ENCODE measurements around the gene PCP2.
A peak's percentile ranks its signal among the peaks of the same experiment; 100 is the strongest.

Gene PCP2

DNA sequence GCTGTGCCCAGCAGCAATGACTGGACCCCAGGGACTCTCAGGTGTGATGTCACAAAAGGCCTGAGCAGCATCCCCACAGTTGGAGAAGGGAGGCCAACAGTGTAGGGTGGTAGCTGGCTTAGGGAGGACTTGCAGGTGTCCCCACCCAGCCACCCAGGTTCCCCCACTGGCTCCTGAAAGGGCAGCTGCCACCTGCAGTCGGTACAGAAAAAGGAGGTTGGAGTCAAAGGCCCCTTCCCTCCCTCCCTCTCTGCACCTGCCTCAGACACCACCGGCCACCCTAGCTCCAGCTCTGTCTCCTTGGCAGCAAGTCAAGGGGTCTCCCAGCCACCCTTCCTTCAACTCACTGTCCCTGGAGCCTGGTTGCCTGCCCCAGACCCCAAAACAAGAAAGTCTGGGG lies at the start of gene PCP2:
Gene PCP2, minus strand, starts transcription at position 22 of the 400 bp plus-strand sequence. CDS start 262 bp downstream, outside the sequence.
- no peak for DNase-seq

GRCh38 chr19:7682175-7682855 lies 48.8 kb upstream of the PCP2 start:
- DNase-seq = no peak

DNA sequence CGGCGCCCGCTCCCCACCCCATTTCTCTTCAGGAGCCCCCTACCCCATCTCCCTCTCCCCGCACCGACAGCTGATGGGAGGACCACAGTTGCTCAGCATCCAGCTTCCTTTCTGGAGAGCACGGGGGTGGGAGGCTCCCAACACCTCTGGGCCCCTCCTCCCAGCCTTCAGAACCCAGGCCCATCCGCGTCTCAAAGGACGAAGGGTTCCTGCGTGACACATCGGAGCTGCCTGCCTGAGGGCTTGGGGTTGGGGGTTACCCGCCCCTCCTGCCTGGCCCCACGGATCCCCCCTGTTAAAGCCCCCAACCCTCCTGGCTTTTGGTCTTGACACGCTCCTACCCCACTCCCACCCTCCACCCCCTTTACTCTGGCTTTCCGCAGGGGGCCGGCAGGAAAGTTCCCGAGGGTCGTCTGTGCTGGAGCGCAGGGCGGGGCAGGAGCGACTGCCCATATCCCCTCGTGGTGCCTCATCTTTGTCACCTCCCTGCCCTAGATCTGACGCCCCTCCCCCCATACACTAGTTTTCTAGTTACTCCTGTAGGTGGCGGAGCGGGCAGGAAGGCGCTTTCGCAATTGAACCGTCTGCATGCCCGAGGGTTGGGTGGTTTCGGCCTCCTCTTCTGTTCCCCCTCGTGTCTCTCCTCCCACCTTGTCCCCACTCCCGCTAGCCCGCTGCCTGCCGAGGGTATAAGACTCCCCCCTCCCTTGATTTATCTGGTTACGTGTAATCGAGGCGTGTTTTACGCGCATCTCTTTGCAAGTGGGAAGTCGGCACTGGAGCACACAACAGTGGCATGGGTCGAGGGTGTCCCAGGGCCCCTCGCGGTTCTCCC lies 48.0 kb upstream of the PCP2 start:
- peak; percentile 73 to 84 for DNase-seq

- peak; percentile 84 to 89 for DNase-seq
Observed at GRCh38 chr19:7680606-7681339, 47.3 kb upstream of the PCP2 start, which contains the start of gene TRAPPC5. Gene TRAPPC5 (plus strand): TSS chr19:7680833. CDS start chr19:7682254, 1,421 bp downstream.

- DNase-seq = no peak
Observed at GRCh38 chr19:7679771-7680605, 46.5 kb upstream of the PCP2 start.

DNA sequence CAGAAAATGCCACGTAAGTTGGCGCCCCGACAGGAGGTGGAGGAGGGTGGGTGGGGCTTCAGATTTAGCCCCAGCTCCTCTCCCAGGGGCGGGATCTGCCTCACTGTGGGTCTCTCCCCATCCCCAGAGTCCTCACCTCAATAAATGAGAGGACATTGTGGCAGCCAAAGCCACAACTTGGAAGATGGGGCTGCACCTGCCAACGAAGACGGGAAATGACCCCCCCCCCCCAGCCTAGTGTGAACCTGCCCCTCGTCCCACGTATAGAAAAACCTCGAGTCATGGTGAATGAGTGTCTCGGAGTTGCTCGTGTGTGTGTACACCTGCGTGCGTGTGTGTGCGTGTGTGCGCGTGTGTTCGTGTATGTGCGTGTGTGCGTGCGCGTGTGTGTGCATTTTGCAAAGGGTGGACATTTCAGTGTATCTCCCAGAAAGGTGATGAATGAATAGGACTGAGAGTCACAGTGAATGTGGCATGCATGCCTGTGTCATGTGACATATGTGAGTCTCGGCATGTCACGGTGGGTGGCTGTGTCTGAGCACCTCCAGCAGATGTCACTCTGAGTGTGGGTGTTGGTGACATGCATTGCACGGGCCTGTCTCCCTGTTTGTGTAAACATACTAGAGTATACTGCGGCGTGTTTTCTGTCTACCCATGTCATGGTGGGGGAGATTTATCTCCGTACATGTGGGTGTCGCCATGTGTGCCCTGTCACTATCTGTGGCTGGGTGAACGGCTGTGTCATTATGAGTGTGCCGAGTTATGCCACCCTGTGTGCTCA lies 45.6 kb upstream of the PCP2 start:
- DNase-seq = peak; percentile 50 to 79

- no peak for DNase-seq
Observed at GRCh38 chr19:7677669-7678311, 44.3 kb upstream of the PCP2 start.

DNA sequence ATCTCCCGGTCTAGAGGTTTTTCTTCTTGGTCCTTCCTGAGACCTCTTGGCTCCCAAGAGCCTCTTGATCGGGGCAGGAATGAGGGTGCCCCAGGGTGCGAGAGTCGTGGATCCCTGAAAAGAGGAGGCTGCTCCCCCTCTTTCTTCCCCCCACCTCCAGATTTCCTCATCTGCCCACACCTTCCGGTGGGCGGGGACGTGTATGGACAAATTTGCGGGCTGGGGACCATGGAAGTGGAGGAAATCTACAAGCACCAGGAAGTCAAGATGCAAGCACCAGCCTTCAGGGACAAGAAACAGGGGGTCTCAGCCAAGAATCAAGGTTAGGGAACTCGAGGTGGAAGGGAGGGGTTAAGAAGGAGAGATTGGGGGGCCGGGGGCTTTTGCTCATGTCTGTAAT lies 43.3 kb upstream of the PCP2 start, which contains the start of gene MCEMP1:
Gene MCEMP1, plus strand, starts transcription at position 237 of the 400 bp plus-strand sequence. Its CDS starts 31 bp downstream, at position 268.
- no peak for DNase-seq

GRCh38 chr19:7676376-7676775 lies 42.9 kb upstream of the PCP2 start:
- no peak for DNase-seq

DNA sequence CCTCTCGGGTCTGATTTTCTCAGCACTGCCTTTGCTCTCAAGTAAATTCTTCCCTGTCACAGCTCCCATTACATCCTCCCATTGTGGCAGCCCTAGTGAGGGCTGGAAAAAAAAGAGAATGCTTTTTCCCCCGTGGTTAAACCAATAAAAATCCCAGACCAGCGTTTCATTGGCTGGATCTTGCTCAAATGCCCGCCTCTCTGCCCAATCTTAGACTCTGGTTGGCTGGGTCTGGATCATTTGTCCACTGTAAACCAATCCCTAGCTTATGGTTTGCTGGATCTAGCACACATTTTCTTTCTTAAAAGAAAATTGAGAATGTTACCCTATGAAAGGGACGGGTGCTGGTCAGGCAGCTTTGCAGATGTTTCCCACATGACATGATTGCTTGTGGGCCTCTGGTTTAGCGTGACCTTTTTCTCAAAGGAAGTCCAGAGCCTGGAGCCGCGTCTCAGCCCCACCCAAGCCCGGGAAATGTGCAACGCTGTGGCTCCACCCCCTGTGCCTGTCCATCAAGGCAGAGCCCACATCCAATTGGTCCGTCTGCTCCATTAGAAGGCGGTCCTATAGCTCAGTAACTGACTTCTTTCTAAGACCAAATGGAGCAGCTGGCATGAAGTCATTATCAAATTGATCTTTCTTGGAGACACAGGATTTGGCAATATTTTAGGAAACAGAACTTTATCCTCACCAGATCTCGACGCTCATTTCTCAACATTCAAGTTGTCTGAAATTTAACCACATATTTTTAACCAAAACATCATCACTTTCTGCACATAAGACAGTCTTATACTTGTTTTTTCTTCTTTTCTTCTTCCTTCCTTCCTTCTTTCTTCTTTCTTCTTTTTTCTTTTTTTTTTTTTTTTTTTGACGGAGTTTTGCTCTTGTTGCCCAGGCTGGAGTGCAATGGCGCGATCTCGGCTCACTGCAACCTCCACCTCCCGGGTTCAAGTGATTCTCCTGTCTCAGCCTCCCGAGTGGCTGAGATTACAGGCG lies 40.8 kb upstream of the PCP2 start:
- peak in 1 of 2 experiments; percentile 24 for DNase-seq

GRCh38 chr19:7672522-7672921 lies 39.0 kb upstream of the PCP2 start:
- no peak for DNase-seq

DNA sequence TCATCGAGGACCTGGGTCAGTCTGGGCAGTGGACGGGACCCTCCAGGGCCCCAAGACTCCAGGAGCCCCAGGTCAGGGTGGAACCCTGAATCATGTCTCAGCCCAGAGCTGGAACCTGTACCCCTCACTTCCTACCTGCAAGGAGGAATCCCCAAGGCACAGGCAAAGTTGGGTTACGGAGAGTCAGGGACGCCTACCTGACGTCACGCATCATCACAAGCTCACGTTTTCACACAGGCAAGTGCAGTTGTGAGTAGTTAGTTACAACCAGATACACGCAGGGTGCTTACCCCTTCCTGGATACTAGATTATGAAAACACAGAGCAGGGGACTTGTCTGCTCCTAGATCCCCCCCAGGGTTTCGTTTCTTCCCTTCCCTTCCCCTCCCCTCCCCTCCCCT lies 37.3 kb upstream of the PCP2 start:
- no peak for DNase-seq

DNA sequence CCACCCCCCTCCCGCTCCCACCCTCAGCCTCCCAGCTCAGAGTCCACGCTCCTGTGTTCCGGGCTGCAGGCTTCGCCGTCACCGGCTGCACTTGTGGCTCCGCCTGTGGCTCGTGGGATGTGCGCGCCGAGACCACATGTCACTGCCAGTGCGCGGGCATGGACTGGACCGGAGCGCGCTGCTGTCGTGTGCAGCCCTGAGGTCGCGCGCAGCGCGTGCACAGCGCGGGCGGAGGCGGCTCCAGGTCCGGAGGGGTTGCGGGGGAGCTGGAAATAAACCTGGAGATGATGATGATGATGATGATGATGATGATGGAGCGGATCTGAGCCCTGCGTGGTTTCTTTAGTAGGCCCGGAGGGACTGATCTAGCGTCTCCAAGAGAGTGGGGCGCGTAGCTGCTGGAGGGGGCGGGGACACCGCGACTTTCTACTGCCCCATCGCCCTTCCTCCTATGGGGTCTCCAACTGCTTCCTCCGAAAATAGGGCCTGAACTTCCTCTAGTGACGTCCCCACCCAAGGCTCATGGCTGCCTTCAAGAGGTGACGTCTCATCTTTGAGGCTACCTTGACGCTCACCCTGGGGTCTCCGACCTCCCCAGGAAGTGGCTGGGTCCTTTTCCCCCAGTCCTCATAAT lies 36.7 kb upstream of the PCP2 start:
- DNase-seq = no peak

GRCh38 chr19:7669641-7670040 lies 36.1 kb upstream of the PCP2 start:
- no peak for DNase-seq

GRCh38 chr19:7668842-7669241 lies 35.3 kb upstream of the PCP2 start, which contains the start of gene RETN:
Gene RETN (plus strand): TSS chr19:7669049. CDS start chr19:7669327, 278 bp downstream.
- DNase-seq = no peak

DNA sequence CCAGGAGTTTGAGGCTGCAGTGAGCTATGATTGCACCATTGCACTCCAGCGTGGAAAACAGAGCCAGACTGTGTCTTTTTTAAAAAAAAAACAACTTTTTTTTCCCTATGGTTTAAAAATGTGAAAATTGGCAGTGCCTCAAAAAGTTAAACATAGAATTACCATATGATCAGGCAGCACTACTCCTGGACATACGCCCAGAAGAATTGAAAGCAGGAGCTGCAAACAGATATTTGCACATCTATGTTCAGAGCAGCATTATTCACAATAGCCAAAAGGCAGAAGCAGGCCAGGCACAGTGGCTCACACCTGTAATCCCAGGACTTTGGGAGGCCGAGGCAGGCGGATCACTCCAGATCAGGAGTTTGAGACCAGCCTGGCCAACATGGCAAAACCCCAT lies 31.6 kb upstream of the PCP2 start:
- no peak for DNase-seq

- DNase-seq = no peak
Observed at GRCh38 chr19:7663706-7664105, 30.2 kb upstream of the PCP2 start.

- no peak for DNase-seq
Observed at GRCh38 chr19:7662657-7663056, 29.1 kb upstream of the PCP2 start.

All from stimulated activated CD4-positive, alpha-beta T cell treated with anti-CD3 and anti-CD28 coated beads, Interleukin-4, amount 100 ng/mL, for 4 hours (primary cell).